Smooth muscle cell (in vitro differentiated cells): ENCODE data around the gene EGF. TPM values are rescaled to one million over a fixed set of nuclear protein-coding genes. Genes with fewer than 3 reads are reported as not detected.

Source experiments
- DNase-seq: peaks from one replicate; lab custom pipeline; 2025; ENCODE audit not compliant: unreplicated experiment; lab: John Stamatoyannopoulos, UW
- H2AFZ ChIP-seq: fragments of 200-600 bp; sonication (generic); 2 replicates; pipeline ENCODE4 v1.6.0; 2016; ENCODE audit warnings: antibody characterized with exemption, low read depth, mild to moderate bottlenecking
- H3F3A ChIP-seq: fragments of 200-600 bp; sonication (generic); 2 replicates; pipeline ENCODE4 v1.6.0; 2017; ENCODE audit warnings: antibody characterized with exemption, low read depth
- H3K27ac ChIP-seq: fragments of 200-600 bp; sonication (generic); 2 replicates; pipeline ENCODE4 v1.5.1; 2016; ENCODE audit warnings: low read depth, mild to moderate bottlenecking
- H3K27me3 ChIP-seq: fragments of 200-600 bp; sonication (generic); 2 replicates; pipeline ENCODE4 v1.6.1; 2016; ENCODE audit warnings: low read depth, mild to moderate bottlenecking
- H3K36me3 ChIP-seq: fragments of 200-600 bp; sonication (generic); 2 replicates; pipeline ENCODE4 v1.5.1; 2016; ENCODE audit warnings: low read depth
- H3K4me1 ChIP-seq: fragments of 200-600 bp; sonication (generic); 2 replicates; pipeline ENCODE4 v1.5.1; 2016; ENCODE audit warnings: low read depth
- H3K4me2 ChIP-seq: fragments of 200-600 bp; sonication (generic); 2 replicates; pipeline ENCODE4 v1.6.0; 2016; ENCODE audit warnings: mild to moderate bottlenecking
- H3K4me3 ChIP-seq: fragments of 200-600 bp; sonication (generic); 2 replicates; pipeline ENCODE4 v1.5.1; 2016; ENCODE audit warnings: mild to moderate bottlenecking
- H3K79me2 ChIP-seq: fragments of 200-600 bp; sonication (generic); 2 replicates; pipeline ENCODE4 v1.6.0; 2016; ENCODE audit warnings: low read depth, mild to moderate bottlenecking
- H3K9ac ChIP-seq: fragments of 200-600 bp; sonication (generic); 2 replicates; pipeline ENCODE4 v1.6.0; 2016; ENCODE audit warnings: low read depth
- H3K9me3 ChIP-seq: fragments of 200-600 bp; sonication (generic); replicated peaks from 2 replicates; pipeline ENCODE4 v1.5.1; 2016; ENCODE audit warnings: low read depth
- H4K20me1 ChIP-seq: fragments of 200-600 bp; sonication (generic); 2 replicates; pipeline ENCODE4 v1.6.0; 2016; ENCODE audit warnings: low read depth
- CTCF ChIP-seq: fragments of 200-600 bp; sonication (generic); IDR thresholded peaks from 2 replicates; pipeline ENCODE4 v1.5.1; 2017; ENCODE audit warnings: borderline replicate concordance, mild to moderate bottlenecking, antibody characterized with exemption; ENCODE audit not compliant: insufficient read depth, poor library complexity, severe bottlenecking
- WGBS: methylation state at CpG from one replicate; pipeline ENCODE4 v1.1.7; 2016; ENCODE audit warnings: low lambda C conversion rate; 5-methylcytosine and 5-hydroxymethylcytosine counted together
- polyA plus RNA-seq: library from polyadenylated mRNA; unstranded; fragments of >200 nt; fragmentation: Nextera tagmentation; extraction: Ambion mirVana; gene quantifications from 2 replicates; pipeline ENCODE4 v1.2.1, GENCODE V29; 2016
- total RNA-seq: library from RNA; depleted of rRNA; stranded (reverse); fragments of >200 nt; gene quantifications from 2 replicates; pipeline ENCODE4 v1.2.3, GENCODE V29; 2014

Gene EGF
- total and polyA plus RNA-seq, 2 experiments from 2014 or later = 0.72 to 15.2 TPM

- no peak overlapping the region for H3K9ac ChIP-seq
- no peak overlapping the region for H3K4me3 ChIP-seq
- no peak for DNase-seq
- TF ChIP-seq CTCF = no peak
- no peak overlapping the region for H3K27ac ChIP-seq
- no peaks in the 10 kb centered on the region for H4K20me1 ChIP-seq
- H3K79me2 ChIP-seq = no peaks in the 10 kb centered on the region
- WGBS = 89% methylated on average over 3 of the region's 3 CpGs
- H3K4me1 ChIP-seq = peaks cover 3% of the 10 kb centered on the region
- no peaks in the 10 kb centered on the region for H3F3A ChIP-seq
- no peaks in the 10 kb centered on the region for H3K9me3 ChIP-seq
- no peak overlapping the region for H3K4me2 ChIP-seq
- no peaks in the 10 kb centered on the region for H3K27me3 ChIP-seq
- H3K36me3 ChIP-seq = no peaks in the 10 kb centered on the region
- H2AFZ ChIP-seq = no peak overlapping the region
These were observed 89.6 kb downstream of the EGF start for GRCh38 chr4:110002326-110002725.

- Histone ChIP-seq H3F3A (no peaks in the 10 kb centered on the region), H3K9me3 (no peaks in the 10 kb centered on the region), H3K36me3 (no peaks in the 10 kb centered on the region), H3K27ac (no peak overlapping the region), H3K9ac (no peak overlapping the region), H3K4me3 (no peak overlapping the region), H3K79me2 (no peaks in the 10 kb centered on the region), H4K20me1 (no peaks in the 10 kb centered on the region), H2AFZ (no peak overlapping the region), H3K4me2 (no peak overlapping the region), H3K27me3 (no peaks in the 10 kb centered on the region), H3K4me1 (peaks cover 3% of the 10 kb centered on the region)
- DNase-seq = no peak
- WGBS = 62% methylated on average over 6 of the region's 6 CpGs
- no peak for TF ChIP-seq CTCF
These were observed 90.9 kb downstream of the EGF start for GRCh38 chr4:110003401-110004187.

GRCh38 chr4:110004556-110004955 lies 91.9 kb downstream of the EGF start:
- no peak overlapping the region for H3K4me2 ChIP-seq
- H3K27ac ChIP-seq = no peak overlapping the region
- 100% methylated on average over 1 of the region's 1 CpG for WGBS
- H3K9me3 ChIP-seq = no peaks in the 10 kb centered on the region
- no peaks in the 10 kb centered on the region for H3K4me1 ChIP-seq
- no peak overlapping the region for H2AFZ ChIP-seq
- no peaks in the 10 kb centered on the region for H3K27me3 ChIP-seq
- DNase-seq = no peak
- no peaks in the 10 kb centered on the region for H4K20me1 ChIP-seq
- no peaks in the 10 kb centered on the region for H3K79me2 ChIP-seq
- H3K9ac ChIP-seq = no peak overlapping the region
- H3K36me3 ChIP-seq = no peaks in the 10 kb centered on the region
- no peak for TF ChIP-seq CTCF
- no peaks in the 10 kb centered on the region for H3F3A ChIP-seq
- H3K4me3 ChIP-seq = no peak overlapping the region
